Keratinocyte (primary cell): ENCODE measurements around the gene TGM5.
A peak's percentile ranks its signal among the peaks of the same experiment; 100 is the strongest.

Experiments used
- CTCF ChIP-seq, 3 experiments: IDR thresholded peaks in 1 of 3; conservative IDR thresholded peaks in 1 of 3; optimal IDR thresholded peaks in 1 of 3; 2 replicates in 2 of 3; 3 replicates in 1 of 3; pipeline versions ENCODE3 to v1.5.1; 2011; ENCODE audit warnings: low read length in 3 of 3, mild to moderate bottlenecking in 3 of 3, moderate library complexity in 2 of 3, control low read depth in 1 of 3, inconsistent platforms in 1 of 3; ENCODE audit not compliant: insufficient read depth in 2 of 3; ENCODE audit errors: extremely low read depth in 1 of 3
- EZH2 ChIP-seq: IDR thresholded peaks from one replicate; pipeline ENCODE4 v1.6.1; 2012; ENCODE audit warnings: inconsistent platforms, mild to moderate bottlenecking, low read length, moderate library complexity

- TF ChIP-seq CTCF (optimal IDR thresholded peaks at IDR 0.05 in 1 of 3, IDR thresholded peaks at IDR 0.05 in 1 of 3, conservative IDR thresholded peaks at IDR 0.05 in 1 of 3; ENCODE audit: extremely low read depth in 1 of 3, insufficient read depth in 2 of 3, low read length in 3 of 3) (peak; percentile 78 to 84 (median 79)), EZH2 (no peak)
These were observed 47.6 kb downstream of the TGM5 start for GRCh38 chr15:43218908-43219706.
